GM13976 (cell line): ENCODE results near the gene PLPP2.

ENCODE experiments used
- DNase-seq: peaks from one replicate; pipeline ENCODE4 v3.0.0; 2012; ENCODE audit warnings: low spot score
- in situ Hi-C: fragments of 300-500 bp; cut with MboI; formaldehyde crosslinking; loops from one replicate; pipeline ENCODE4 v1.12.0; 2022; ENCODE audit warnings: low sequenced_read_pairs, mixed read lengths, inconsistent platforms; ENCODE audit not compliant: unreplicated experiment
- TF ChIP-seq, protein P1 (sequence below): IDR thresholded peaks from 2 replicates; pipeline ENCODE4 v1.5.1; 2012; ENCODE audit warnings: borderline replicate concordance, mild to moderate bottlenecking; ENCODE audit not compliant: insufficient read depth; ENCODE audit errors: extremely low read depth, missing control alignments, control extremely low read depth

PLPP2 gene

DNA sequence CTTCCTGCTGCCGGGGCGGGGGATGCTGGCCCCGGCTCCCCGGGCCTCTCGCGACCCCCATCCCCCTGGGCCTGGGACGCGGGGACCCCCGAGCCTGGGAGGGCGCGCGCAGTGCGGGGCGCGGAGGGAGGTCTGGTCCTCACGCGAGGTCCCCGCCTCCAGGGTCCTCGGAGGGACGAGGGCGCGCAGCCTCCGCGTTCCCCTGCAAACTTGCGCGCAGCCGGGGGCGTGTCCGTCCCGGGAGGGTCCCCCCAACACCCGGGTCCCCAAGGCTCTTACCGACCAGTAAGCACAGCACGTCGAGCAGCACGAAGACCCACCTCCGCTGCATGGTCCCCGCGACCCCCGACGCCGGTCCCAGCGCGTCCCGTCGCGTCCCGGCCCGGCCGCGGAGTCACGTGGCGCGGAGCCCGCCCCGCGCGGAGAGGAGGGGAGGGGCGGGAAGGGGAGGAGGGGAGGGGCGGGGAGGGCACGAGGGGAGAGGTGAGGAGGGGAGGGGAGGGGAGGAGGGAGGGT is at the start of gene PLPP2:
Gene PLPP2, minus strand, starts transcription at position 398 of the 516 bp plus-strand sequence. Its CDS starts 67 bp downstream, at position 331.
- TF ChIP-seq, protein P1, sequence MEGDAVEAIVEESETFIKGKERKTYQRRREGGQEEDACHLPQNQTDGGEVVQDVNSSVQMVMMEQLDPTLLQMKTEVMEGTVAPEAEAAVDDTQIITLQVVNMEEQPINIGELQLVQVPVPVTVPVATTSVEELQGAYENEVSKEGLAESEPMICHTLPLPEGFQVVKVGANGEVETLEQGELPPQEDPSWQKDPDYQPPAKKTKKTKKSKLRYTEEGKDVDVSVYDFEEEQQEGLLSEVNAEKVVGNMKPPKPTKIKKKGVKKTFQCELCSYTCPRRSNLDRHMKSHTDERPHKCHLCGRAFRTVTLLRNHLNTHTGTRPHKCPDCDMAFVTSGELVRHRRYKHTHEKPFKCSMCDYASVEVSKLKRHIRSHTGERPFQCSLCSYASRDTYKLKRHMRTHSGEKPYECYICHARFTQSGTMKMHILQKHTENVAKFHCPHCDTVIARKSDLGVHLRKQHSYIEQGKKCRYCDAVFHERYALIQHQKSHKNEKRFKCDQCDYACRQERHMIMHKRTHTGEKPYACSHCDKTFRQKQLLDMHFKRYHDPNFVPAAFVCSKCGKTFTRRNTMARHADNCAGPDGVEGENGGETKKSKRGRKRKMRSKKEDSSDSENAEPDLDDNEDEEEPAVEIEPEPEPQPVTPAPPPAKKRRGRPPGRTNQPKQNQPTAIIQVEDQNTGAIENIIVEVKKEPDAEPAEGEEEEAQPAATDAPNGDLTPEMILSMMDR: no peak
- DNase-seq: no peak
- in situ Hi-C loops: no loop called here

DNA sequence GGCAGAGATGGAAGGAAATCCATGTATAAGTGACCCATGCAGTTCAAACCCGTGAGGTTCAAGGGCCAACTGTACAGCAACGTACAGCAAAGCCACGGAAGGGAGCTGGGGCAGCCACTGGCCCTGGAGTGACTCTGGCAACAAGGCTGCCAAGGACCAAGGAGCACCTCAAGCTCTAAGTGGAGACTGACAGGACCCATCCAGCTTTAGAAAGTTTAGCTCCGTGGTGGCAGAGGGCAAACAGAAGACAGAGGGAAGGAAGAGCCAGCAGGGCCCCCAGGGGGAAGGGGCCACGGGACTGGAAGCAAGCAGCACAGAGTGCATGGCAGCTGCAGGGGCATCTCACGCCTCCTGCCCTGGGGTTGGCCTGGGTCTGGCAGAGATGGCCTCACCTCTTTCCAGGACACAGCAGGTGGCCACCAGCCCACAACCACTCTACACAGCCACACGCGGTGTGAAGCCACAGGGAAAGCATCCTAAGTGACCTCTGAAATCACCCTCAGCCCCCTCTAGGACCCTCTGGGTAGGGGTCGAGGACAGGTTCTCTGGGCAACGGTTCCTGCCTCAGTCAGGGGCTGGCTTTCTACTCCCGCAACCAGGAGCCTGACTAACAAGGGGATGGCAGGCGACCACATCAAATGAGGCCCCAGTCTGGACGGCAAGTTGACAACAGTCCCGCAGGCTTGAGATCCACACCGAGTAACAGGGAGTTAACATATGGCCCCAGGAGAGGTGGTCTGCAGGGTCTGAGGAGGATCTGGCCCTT is 49.6 kb upstream of the PLPP2 start:
- DNase-seq: no peak
- TF ChIP-seq, protein P1: no peak
- in situ Hi-C loops: no loop called here

DNA sequence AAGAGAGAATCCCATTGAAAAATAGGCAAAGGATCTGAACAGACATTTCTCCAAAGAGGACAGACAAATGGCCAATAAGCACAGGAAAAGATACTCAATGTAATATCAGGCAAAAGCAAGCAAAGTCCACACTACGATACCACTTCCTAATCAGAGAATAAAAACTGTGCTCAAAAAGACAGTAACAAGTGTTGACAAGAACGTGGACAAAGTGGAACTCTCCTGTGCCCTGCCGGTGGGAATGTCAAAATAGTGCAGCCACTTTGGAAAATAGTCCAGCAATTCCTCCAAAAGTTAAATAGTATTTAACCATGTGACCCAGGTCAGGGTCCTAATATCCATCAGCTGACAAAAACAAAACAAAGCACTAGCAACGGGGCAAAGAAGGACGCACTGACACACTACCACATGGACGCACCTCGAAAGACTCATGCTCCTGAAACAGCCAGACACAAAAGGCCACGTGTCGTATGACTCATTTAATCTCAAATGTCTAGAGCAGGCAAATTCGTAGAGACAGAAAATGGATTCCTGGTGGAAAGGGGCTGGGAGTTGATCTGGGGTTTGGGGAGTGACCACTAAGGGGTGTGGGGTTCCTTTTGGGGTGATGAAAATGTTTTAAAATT is 48.2 kb upstream of the PLPP2 start:
- in situ Hi-C loops: no loop called here
- TF ChIP-seq, protein P1: no peak
- no peak for DNase-seq

DNA sequence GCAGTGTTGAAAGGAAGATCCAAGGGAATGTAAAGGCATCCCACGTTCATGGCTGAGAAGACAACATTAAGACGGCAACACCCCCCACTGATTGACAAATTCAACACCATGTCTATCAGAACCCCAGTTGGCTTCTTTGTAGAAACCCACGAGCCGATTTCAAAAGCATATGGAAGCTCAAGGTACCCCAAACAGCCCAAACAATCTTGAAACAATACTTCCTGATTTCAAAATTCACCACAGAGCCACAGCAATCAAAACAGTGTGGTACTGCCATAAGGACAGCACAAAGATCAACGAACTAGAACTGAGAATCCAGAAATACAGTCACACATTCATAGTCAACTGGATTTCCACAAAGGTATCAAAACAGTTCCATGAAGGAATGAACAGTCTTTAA is 47.2 kb upstream of the PLPP2 start:
- TF ChIP-seq, protein P1: no peak
- no peak for DNase-seq

DNA sequence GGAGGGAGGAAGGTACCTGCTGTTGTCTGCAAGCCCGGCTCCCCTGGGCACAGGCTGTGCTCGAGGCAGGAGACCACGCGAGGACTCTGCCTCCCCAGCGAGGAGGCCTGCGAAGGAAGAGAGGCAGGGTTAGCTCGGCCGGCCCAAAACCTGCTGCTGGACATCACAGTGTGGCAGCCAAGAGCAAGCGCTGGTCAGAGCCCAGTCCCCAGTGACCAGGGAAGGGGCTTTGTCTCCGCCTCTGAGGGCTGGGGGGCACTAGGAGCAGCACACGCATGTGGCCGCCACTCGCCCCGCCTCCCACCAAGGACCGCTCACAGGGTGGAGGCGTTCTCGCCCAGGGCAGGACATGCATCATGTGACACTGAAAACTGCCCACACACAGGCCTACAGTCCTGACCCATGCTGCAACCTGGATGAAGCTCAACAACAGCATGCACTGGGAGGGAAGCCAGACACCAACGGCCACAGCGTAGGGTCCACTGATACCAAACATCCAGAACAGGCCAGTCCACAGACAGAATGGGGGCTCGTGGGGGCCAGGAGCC is 44.9 kb upstream of the PLPP2 start:
- in situ Hi-C loops: no loop called here
- TF ChIP-seq, protein P1: no peak
- DNase-seq: no peak

More for the DNA sequence above, 47.2 kb upstream of the PLPP2 start:
- in situ Hi-C loops: no loop called here

DNA sequence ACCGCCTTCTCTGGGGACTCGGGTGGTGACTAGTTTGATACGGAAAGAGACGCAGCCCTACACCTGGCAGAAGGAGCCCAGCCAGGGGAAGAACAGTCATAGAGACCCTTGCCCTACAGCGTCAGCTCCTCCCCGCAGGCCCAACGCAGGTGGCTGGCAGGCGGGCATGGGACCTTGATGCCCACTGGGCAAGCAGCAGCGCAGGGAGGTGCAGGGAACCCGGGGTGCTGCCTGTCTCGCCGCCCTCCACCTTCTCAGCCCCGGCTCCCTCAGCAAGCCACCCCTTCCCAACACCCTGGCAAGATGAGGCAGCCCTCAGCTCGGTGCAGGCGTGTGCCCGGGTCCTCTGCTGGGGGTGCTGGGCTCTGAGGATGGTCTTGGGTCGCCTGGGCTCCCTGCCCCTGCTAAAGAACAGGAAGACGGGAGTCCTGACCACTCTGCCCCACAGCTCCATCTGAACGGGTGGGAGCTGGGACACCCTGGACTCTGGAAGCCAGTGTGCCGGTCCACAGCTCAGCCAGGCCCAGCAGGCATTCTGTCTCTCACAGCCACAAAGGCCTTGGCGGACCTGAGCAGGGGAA is 44.4 kb upstream of the PLPP2 start:
- peak; percentile 18 for DNase-seq
- in situ Hi-C loops: no loop called here
- TF ChIP-seq, protein P1: no peak
